ENCODE measurements around the gene COL8A1. TPM values are rescaled to one million over a fixed set of nuclear protein-coding genes. Genes with fewer than 3 reads are reported as not detected.

The COL8A1 gene
- polyA plus RNA-seq, 1 donor: 6.6 TPM

Other genes starting within 250 kb of the COL8A1 start
- 20.2 TPM for gene CMSS1, start 179.3 kb downstream of the COL8A1 start, polyA plus RNA-seq